A549 (cell line): ENCODE data around the gene CS. TPM values are rescaled to one million over a fixed set of nuclear protein-coding genes. Genes with fewer than 3 reads are reported as not detected.

ENCODE experiments used
- ATAC-seq, 2 experiments: fragments of 200-7000 bp in 1 of 2; fragments of >200 bp in 1 of 2; cut with Nextera tagmentation in 1 of 2; cut with Tn5 transposase in 1 of 2; 3 replicates each; pipeline versions ENCODE4 v1.8.0 to v1.9.1; 2018 to 2020; ENCODE audit warnings: mild to moderate bottlenecking in 1 of 2, moderate library complexity in 1 of 2
- CTCF ChIA-PET: fragments of 300-600 bp; sonication (Branson Sonifier 250); formaldehyde crosslinking; extraction: SDS; loops from one replicate; lab custom pipeline; 2021; ENCODE audit warnings: antibody characterized with exemption, inconsistent platforms; lab: Yijun Ruan, JAX
- POLR2A ChIA-PET: fragments of 350-600 bp; formaldehyde crosslinking; extraction: SDS; loops from one replicate; lab custom pipeline; 2021; ENCODE audit warnings: antibody characterized with exemption, inconsistent platforms; lab: Yijun Ruan, JAX
- DNase-seq, 2 experiments: peaks; one replicate each; pipeline versions ENCODE4 v3.0.0 to v3.0.0-alpha.2; 2011 to 2016; ENCODE audit warnings: low read depth in 1 of 2, low spot score in 1 of 2
- FAIRE-seq: peaks from 2 replicates; lab custom pipeline; 2011; peaks lifted over from hg19 to GRCh38; lab: Jason Lieb, UNC
- H3K27ac ChIP-seq, 2 experiments: fragments of >200 bp; sonication (Bioruptor Twin); formaldehyde crosslinking; 3 replicates each; pipeline ENCODE4 v1.5.1; 2016 to 2017
- H3K4me1 ChIP-seq: fragments of >200 bp; sonication (Bioruptor Twin); formaldehyde crosslinking; 3 replicates; pipeline ENCODE4 v1.6.1; 2016
- H3K4me2 ChIP-seq: fragments of >200 bp; sonication (Bioruptor Twin); formaldehyde crosslinking; 3 replicates; pipeline ENCODE4 v1.6.1; 2016
- H3K4me3 ChIP-seq: fragments of >200 bp; sonication (Bioruptor Twin); formaldehyde crosslinking; 3 replicates; pipeline ENCODE4 v1.5.1; 2016
- H3K9me3 ChIP-seq: fragments of >200 bp; sonication (Bioruptor Twin); formaldehyde crosslinking; 3 replicates; pipeline ENCODE4 v1.6.1; 2016
- CHD2 ChIP-seq: fragments of 150-350 bp; IDR thresholded peaks from 2 replicates; pipeline ENCODE4 v1.6.1; 2014; ENCODE audit warnings: low read length; ENCODE audit not compliant: partially characterized antibody
- CHD4 ChIP-seq: fragments of 200-600 bp; sonication (generic); IDR thresholded peaks from 2 replicates; pipeline ENCODE4 v1.6.1; 2016; ENCODE audit warnings: antibody characterized with exemption, mild to moderate bottlenecking, borderline replicate concordance
- E2F6 ChIP-seq: IDR thresholded peaks from 2 replicates; pipeline ENCODE4 v1.6.1; 2012; ENCODE audit warnings: low read depth, borderline replicate concordance
- ESRRA ChIP-seq: fragments of 150-350 bp; IDR thresholded peaks from 2 replicates; pipeline ENCODE4 v1.6.1; 2014; ENCODE audit warnings: mild to moderate bottlenecking, low read length, borderline replicate concordance
- FOSB ChIP-seq: fragments of 250-450 bp; sonication (Bioruptor Pico); IDR thresholded peaks from 2 replicates; pipeline ENCODE4 v1.5.0; 2020; ENCODE audit warnings: mild to moderate bottlenecking, moderate library complexity
- GATA3 ChIP-seq: IDR thresholded peaks from 2 replicates; pipeline ENCODE4 v1.6.1; 2012; ENCODE audit warnings: borderline replicate concordance
- HOXB5 ChIP-seq: fragments of 250-450 bp; sonication (Bioruptor Pico); IDR thresholded peaks from 2 replicates; pipeline ENCODE4 v1.5.0; 2020; ENCODE audit warnings: mild to moderate bottlenecking, moderate library complexity
- KDM5A ChIP-seq: fragments of 200-600 bp; sonication (generic); IDR thresholded peaks from 2 replicates; pipeline ENCODE4 v1.6.1; 2016; ENCODE audit warnings: antibody characterized with exemption, mild to moderate bottlenecking
- MAX ChIP-seq: IDR thresholded peaks from 2 replicates; pipeline ENCODE4 v1.6.1; 2012
- NPAS2 ChIP-seq: fragments of 250-450 bp; sonication (Bioruptor Pico); IDR thresholded peaks from 2 replicates; pipeline ENCODE4 v1.8.0; 2022; ENCODE audit warnings: mild to moderate bottlenecking, moderate library complexity, borderline replicate concordance
- NR3C1 ChIP-seq: fragments of >200 bp; sonication (Bioruptor Twin); formaldehyde crosslinking; IDR thresholded peaks from 3 replicates; pipeline ENCODE4 v1.6.1; 2017
- PHF8 ChIP-seq: fragments of 200-600 bp; sonication (generic); IDR thresholded peaks from 2 replicates; pipeline ENCODE4 v1.6.1; 2016; ENCODE audit warnings: low read depth, mild to moderate bottlenecking, antibody characterized with exemption, moderate library complexity, borderline replicate concordance
- POLR2A ChIP-seq: IDR thresholded peaks from 2 replicates; pipeline ENCODE4 v1.6.1; 2012; ENCODE audit warnings: mild to moderate bottlenecking, low read length
- RAD21 ChIP-seq, 2 experiments: fragments of >200 bp in 1 of 2; sonication (Bioruptor Twin) in 1 of 2; formaldehyde crosslinking in 1 of 2; IDR thresholded peaks in 1 of 2; conservative IDR thresholded peaks in 1 of 2; 2 replicates in 1 of 2; 3 replicates in 1 of 2; pipeline ENCODE4 v1.6.1; 2012 to 2018; ENCODE audit warnings: inconsistent platforms in 1 of 2
- RCOR1 ChIP-seq: fragments of 150-350 bp; IDR thresholded peaks from 2 replicates; pipeline ENCODE4 v1.6.1; 2014; ENCODE audit warnings: antibody characterized with exemption, low read length, low read depth
- REST ChIP-seq: fragments of 200-600 bp; sonication (generic); IDR thresholded peaks from 2 replicates; pipeline ENCODE4 v1.6.1; 2016; ENCODE audit warnings: antibody characterized with exemption, mild to moderate bottlenecking, moderate library complexity
- SMC3 ChIP-seq: fragments of >200 bp; sonication (Bioruptor Twin); formaldehyde crosslinking; IDR thresholded peaks from 3 replicates; pipeline ENCODE4 v1.6.1; 2018; ENCODE audit warnings: inconsistent platforms
- SREBF2 ChIP-seq: fragments of 450-650 bp; IDR thresholded peaks from 2 replicates; pipeline ENCODE4 v1.6.1; 2014; ENCODE audit warnings: mild to moderate bottlenecking, moderate library complexity
- TFCP2L1 ChIP-seq: fragments of 250-450 bp; sonication (Bioruptor Pico); IDR thresholded peaks from 2 replicates; pipeline ENCODE4 v1.5.0; 2021; ENCODE audit warnings: mild to moderate bottlenecking
- TP53 ChIP-seq: fragments of 250-450 bp; sonication (Bioruptor Pico); IDR thresholded peaks from 2 replicates; pipeline ENCODE4 v1.5.0; 2021; ENCODE audit warnings: mild to moderate bottlenecking, moderate library complexity
- ZNF302 ChIP-seq: fragments of 250-450 bp; sonication (Bioruptor Pico); IDR thresholded peaks from 2 replicates; pipeline ENCODE4 v1.9.0; 2021; ENCODE audit warnings: inconsistent platforms, mild to moderate bottlenecking, moderate library complexity
- WGBS: methylation state at CpG from one replicate; pipeline ENCODE4 v1.1.6; 2017; ENCODE audit errors: missing lambda C conversion rate; 5-methylcytosine and 5-hydroxymethylcytosine counted together
- polyA plus RNA-seq, 4 experiments: library from polyadenylated mRNA; depleted of rRNA in 3 of 4; stranded (reverse); fragments of >200 nt; fragmentation: RNase III in 1 of 4; extraction: RNeasy Plus Mini Kit Qiagen cat#74134 plus additional on column Dnase treatment in 1 of 4; gene quantifications; 2 replicates in 3 of 4; 3 replicates in 1 of 4; pipeline ENCODE4 v1.2.3, GENCODE V29; 2011 to 2017

CS gene
- polyA plus RNA-seq, 2 of the 4 experiments (the other 2 are of a cell fraction) = 146 to 223 TPM

DNA sequence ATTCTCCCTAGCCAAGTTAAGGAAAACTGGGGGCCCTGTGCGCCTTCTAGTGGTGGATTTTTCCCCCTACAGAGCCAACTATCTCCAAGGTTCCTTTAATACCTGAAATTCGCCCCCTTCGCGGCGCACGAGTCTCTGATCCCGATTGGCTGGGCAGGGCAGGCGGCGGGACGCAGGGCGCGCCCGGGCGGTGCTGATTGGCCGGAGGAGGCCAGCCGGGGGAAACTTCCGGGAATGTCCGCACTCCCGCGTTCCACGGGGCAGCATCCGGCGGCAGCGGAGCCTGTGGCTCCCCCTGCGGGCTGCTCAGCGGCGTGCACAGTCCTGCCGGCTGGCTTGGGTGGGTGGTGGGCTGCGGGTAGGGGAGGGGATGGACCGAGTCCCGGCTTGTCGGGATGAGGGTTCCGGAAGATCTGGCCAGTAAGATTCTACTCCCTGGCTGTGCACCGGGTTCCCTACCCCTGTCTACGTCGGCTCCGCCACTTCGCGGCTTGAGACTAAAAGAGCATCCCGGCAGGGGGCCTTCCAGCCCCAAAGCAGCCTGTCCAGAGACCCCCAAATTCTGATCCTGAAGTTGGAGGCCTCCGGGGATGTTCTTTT, 75.9 kb downstream of the CS start, which contains the start of gene NABP2 (continued):
- TF ChIP-seq SMC3 (peak; percentile 79), NPAS2 (no peak), RAD21 (conservative IDR thresholded peaks at IDR 0.05 in 1 of 2, IDR thresholded peaks at IDR 0.05 in 1 of 2) (peak; percentile 57 to 73), FOSB (CRISPR knock-in tag) (no peak), TP53 (CRISPR knock-in tag) (no peak), PHF8 (0 out of 2 replicates have a peak, but pooled peaks have one; percentile 25), E2F6 (peak; percentile 93), MAX (peak; percentile 93)
- TF ChIP-seq, all 56 proteins: peak for 13

- Histone ChIP-seq H3K4me2 (peak overlapping the region; percentile 86), H3K9me3 (no peaks in the 10 kb centered on the region), H3K4me3 (peak overlapping the region; percentile 30), H3K27ac (peak overlapping the region; percentile 76 to 94), H3K4me1 (peaks cover 26% of the 10 kb centered on the region)
- ChIA-PET POLR2A (no interaction called here), CTCF (interaction anchor here (0.9 to 4.2 kb wide), 15 partner anchors 10 to 104 kb away, joined by 3 to 67 read pairs (median 6); partner anchors contain the start of genes SMARCC2 and ZC3H10)
- 24% methylated on average over 15 of the region's 15 CpGs for WGBS
- ATAC-seq (peak; percentile 11 to 14; a peak in 5 of 6 replicates), FAIRE-seq (no peak), DNase-seq (no peak)
- 0 out of 2 replicates have a peak, but pooled peaks have one; percentile 16 for TF ChIP-seq GATA3
- no peak for TF ChIP-seq KDM5A
These were observed 76.5 kb downstream of the CS start for GRCh38 chr12:56223571-56224101.

GRCh38 chr12:56222531-56222895, 77.6 kb downstream of the CS start:
- 46% methylated on average over 4 of the region's 4 CpGs for WGBS
- Histone ChIP-seq H3K4me2 (peak overlapping the region; percentile 71), H3K4me3 (peak overlapping the region; percentile 71), H3K9me3 (no peaks in the 10 kb centered on the region), H3K4me1 (peaks cover 26% of the 10 kb centered on the region), H3K27ac (peak overlapping the region; percentile 91 to 94)
- no peak for FAIRE-seq
- ATAC-seq = no peak
- CTCF ChIA-PET = interaction anchor here (0.5 to 4.2 kb wide), 26 partner anchors 9 to 484 kb away, joined by 3 to 67 read pairs (median 4); partner anchors contain the start of genes ANKRD52, SMARCC2 and ZC3H10
- no peak for DNase-seq
- POLR2A ChIA-PET = interaction anchor here (0.9 to 2.3 kb wide), 15 partner anchors 8 to 137 kb away, joined by 3 to 34 read pairs (median 8); partner anchors contain the start of genes ANKRD52, COQ10A, ESYT1 and PA2G4
- TF ChIP-seq GATA3 = no peak
- no peak for TF ChIP-seq TFCP2L1 (CRISPR knock-in tag)
- no peak for TF ChIP-seq SREBF2
- TF ChIP-seq ESRRA = no peak
- no peak for TF ChIP-seq CHD4
- no peak for TF ChIP-seq RCOR1
- TF ChIP-seq FOSB (CRISPR knock-in tag) = no peak
- no peak for TF ChIP-seq ZNF302 (CRISPR knock-in tag)
- TF ChIP-seq POLR2A = no peak
- no peak for TF ChIP-seq CHD2
- no peak for TF ChIP-seq RAD21 (conservative IDR thresholded peaks at IDR 0.05 in 1 of 2, IDR thresholded peaks at IDR 0.05 in 1 of 2)
- TF ChIP-seq REST = no peak
- no peak for TF ChIP-seq HOXB5
- TF ChIP-seq MAX = no peak
- TF ChIP-seq NR3C1 = no peak
- TF ChIP-seq, all 56 proteins: peak for 0
